ENCODE results near the gene ZNF165. TPM values are rescaled to one million over a fixed set of nuclear protein-coding genes. Genes with fewer than 3 reads are reported as not detected.
A peak's percentile ranks its signal among the peaks of the same experiment; 100 is the strongest.

Gene ZNF165
- total and polyA plus RNA-seq, 2 of the 8 experiments (the other 6 are each of a cell fraction or from before 2014, with no cell fraction given) = 1.2 to 9.3 TPM

DNA sequence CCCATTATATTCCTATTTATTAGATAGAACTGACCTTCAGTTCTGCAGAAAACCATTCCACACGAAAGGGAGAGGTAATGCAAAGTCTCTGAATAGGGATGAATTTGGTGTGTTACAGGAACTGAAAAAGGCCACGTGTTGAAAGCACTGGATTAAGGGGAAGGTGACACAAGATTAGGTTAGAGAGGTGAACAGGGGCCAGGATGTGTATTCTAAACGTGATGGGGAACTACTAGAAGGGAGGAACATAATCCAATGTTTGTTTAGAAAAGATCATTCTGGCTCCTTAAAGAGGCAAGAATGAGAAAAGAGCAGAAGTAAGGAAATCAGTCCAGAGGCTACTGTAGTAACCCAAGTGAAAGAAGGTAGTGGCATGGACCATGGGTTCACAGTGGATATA is 55.0 kb downstream of the ZNF165 start:
- Histone ChIP-seq H3K23ac (ENCODE audit: insufficient read length) (no peak overlapping the region), H4K20me1 (replicated peaks in 1 of 2; ENCODE audit: control insufficient read depth in 1 of 2, insufficient read depth in 2 of 2, low read length in 2 of 2) (no peaks in the 10 kb centered on the region), H4K5ac (ENCODE audit: insufficient read length, low read depth, low read length) (no peak overlapping the region), H3K9ac (replicated peaks in 1 of 4; ENCODE audit: extremely low read depth in 1 of 4, low read depth in 3 of 4, low read length in 3 of 4) (no peak overlapping the region), H3K79me1 (ENCODE audit: low read depth, low read length) (no peaks in the 10 kb centered on the region; the same call in 1 of the 2 replicates), H4K91ac (replicated peaks; ENCODE audit: insufficient read length, low read length) (no peak overlapping the region), H2AFZ (ENCODE audit: low read length) (no peak overlapping the region), H3K4ac (replicated peaks; ENCODE audit: insufficient read length, low read depth, low read length) (no peak overlapping the region), H3K36me3 (ENCODE audit: control insufficient read depth in 2 of 4, insufficient read depth in 4 of 4, low read length in 3 of 4) (peaks cover 0 to 4% (median 0%) of the 10 kb centered on the region in 4 experiments; a peak in 2 of 8 replicates), H3K27ac (ENCODE audit: low read depth, low read length) (no peak overlapping the region), H3K56ac (replicated peaks; ENCODE audit: insufficient read length, low read depth, low read length) (no peak overlapping the region), H3K4me2 (ENCODE audit: insufficient read depth in 1 of 2, low read depth in 2 of 2, low read length in 2 of 2) (peak overlapping the region in 1 of 2 experiments; percentile 64; a peak in 1 of 4 replicates), H2BK5ac (ENCODE audit: low read depth, low read length) (no peak overlapping the region), H3K79me2 (ENCODE audit: control insufficient read depth in 1 of 2, insufficient read depth in 2 of 2, low read length in 2 of 2) (peaks cover 0 to 29% of the 10 kb centered on the region in 2 experiments; a peak in 2 of 4 replicates), H3K9me3 (ENCODE audit: insufficient read depth in 2 of 2, low read depth in 1 of 2, low read length in 1 of 2) (no peaks in the 10 kb centered on the region), H2BK120ac (replicated peaks; ENCODE audit: low read depth, low read length) (no peak overlapping the region), H3K27me3 (replicated peaks in 1 of 4; ENCODE audit: control insufficient read depth in 3 of 4, extremely low read depth in 1 of 4, insufficient read depth in 3 of 4, low read length in 3 of 4) (no peaks in the 10 kb centered on the region), H3K4me3 (ENCODE audit: extremely low read depth in 1 of 4, insufficient read depth in 2 of 4, low read depth in 3 of 4, low read length in 4 of 4) (peak overlapping the region in 2 of 4 experiments; percentile 85 to 91; a peak in 2 of 8 replicates), H2AK5ac (ENCODE audit: low read depth, low read length) (no peak overlapping the region), H3K18ac (ENCODE audit: extremely low read depth, low read length) (no peak overlapping the region), H4K8ac (ENCODE audit: extremely low read depth, insufficient read depth, low read length) (no peak overlapping the region), H2BK12ac (ENCODE audit: low read depth, low read length) (no peak overlapping the region), H3K23me2 (ENCODE audit: low read depth, low read length) (peaks cover 4% of the 10 kb centered on the region; the same call in 1 of the 2 replicates), H2BK15ac (ENCODE audit: low read length) (no peak overlapping the region), H3K4me1 (replicated peaks in 1 of 4; ENCODE audit: control insufficient read depth in 3 of 4, insufficient read depth in 4 of 4, low read length in 3 of 4) (peaks cover 0 to 8% (median 2%) of the 10 kb centered on the region in 4 experiments; a peak in 3 of 7 replicates), H3K14ac (ENCODE audit: insufficient read length) (no peak overlapping the region), H2BK20ac (ENCODE audit: low read length) (no peak overlapping the region)
- 77% methylated on average over 3 of the region's 3 CpGs; no CpG with 5 or more reads in 1 of the 2 experiments for WGBS, 2 experiments (ENCODE audit: extremely low coverage in 1 of 2, insufficient coverage in 1 of 2, insufficient read length in 1 of 2, insufficient replicate concordance in 2 of 2, low coverage in 1 of 2, low lambda C conversion rate in 2 of 2, missing lambda C conversion rate in 1 of 2)
- ChIA-PET POLR2A (ENCODE audit: partially characterized antibody) (interaction anchor here (1.3 to 2.6 kb wide), 2 partner anchors 9 to 24 kb away, joined by 4 to 48 read pairs; partner anchors contain the start of gene ZSCAN16), CTCF (ENCODE audit: partially characterized antibody) (no interaction called here)
- no peak for DNase-seq (ENCODE audit: low read depth in 1 of 2, low spot score in 2 of 2)
- FAIRE-seq = no peak
- TF ChIP-seq GTF2F1 (IDR thresholded peaks at IDR 0.05; ENCODE audit: borderline replicate concordance, low read depth, low read length) = no peak
